Ovary (tissue), 1 donor: ENCODE measurements around the gene XRCC3.

Experiments used
- EP300 ChIP-seq: sonication (generic); formaldehyde crosslinking; IDR thresholded peaks from one replicate; pipeline ENCODE4 v1.6.1; 2017; ENCODE audit warnings: antibody characterized with exemption
- POLR2A ChIP-seq: fragments of 450-650 bp; IDR thresholded peaks from one replicate; pipeline ENCODE4 v1.6.1; 2017; ENCODE audit warnings: antibody characterized with exemption, mild to moderate bottlenecking, moderate library complexity

GRCh38 chr14:103746701-103747100 lies 31.4 kb upstream of the XRCC3 start:
- no peak for TF ChIP-seq EP300
- TF ChIP-seq POLR2A: no peak
